ENCODE results near the gene IFRD2. TPM values are rescaled to one million over a fixed set of nuclear protein-coding genes. Genes with fewer than 3 reads are reported as not detected.

The IFRD2 gene
- 10 to 100 TPM; 50.4 to 82.3 (median 72.7) TPM for total RNA-seq

GRCh38 chr3:50292159-50293078 is at the start of gene IFRD2:
Gene IFRD2, minus strand, starts transcription at chr3:50292429. Its CDS starts 155 bp downstream, at chr3:50292274.
- Histone ChIP-seq H3K9me3 (no peaks in the 10 kb centered on the region), H3K4me3 (peak within 1 kb of the TSS; percentile 96 to 99 (median 98)), H3K36me3 (no peaks in the 10 kb centered on the region), H3K27me3 (no peaks in the 10 kb centered on the region), H3K4me1 (peaks cover 5% of the 10 kb centered on the region in 2 donors), H3K27ac (peak within 1 kb of the TSS; percentile 92 to 96)
- DNase-seq (ENCODE audit: low spot score in 2 of 2) = peak; percentile 96 to 97
- TF ChIP-seq POLR2AphosphoS5 (IDR thresholded peaks at IDR 0.05) = peak; percentile 66 to 94 (median 90)
- peak; percentile 53 for TF ChIP-seq POLR2A (IDR thresholded peaks at IDR 0.05)
- TF ChIP-seq CTCF (IDR thresholded peaks at IDR 0.05) = no peak
- intact Hi-C loops (cut with DNase I; ENCODE audit: low total_unique reads) = no loop called here

GRCh38 chr3:50341537-50341936 is 49.3 kb upstream of the IFRD2 start:
- no peaks in the 10 kb centered on the region for H3K9me3 ChIP-seq
- H3K4me1 ChIP-seq = peaks cover 0 to 17% of the 10 kb centered on the region in 2 donors
- intact Hi-C loops (cut with DNase I; ENCODE audit: low total_unique reads) = no loop called here
- DNase-seq (ENCODE audit: low spot score in 2 of 2) = no peak
- H3K27ac ChIP-seq = peak overlapping the region in 1 of 2 donors; percentile 90
- H3K4me3 ChIP-seq = peak overlapping the region; percentile 62 to 90 (median 65)
- TF ChIP-seq POLR2A (IDR thresholded peaks at IDR 0.05) (no peak), CTCF (IDR thresholded peaks at IDR 0.05) (no peak), POLR2AphosphoS5 (IDR thresholded peaks at IDR 0.05) (no peak)
- no peaks in the 10 kb centered on the region for H3K36me3 ChIP-seq
- H3K27me3 ChIP-seq = no peaks in the 10 kb centered on the region

GRCh38 chr3:50340448-50341329 is 48.5 kb upstream of the IFRD2 start, which contains the start of gene RASSF1:
Gene RASSF1, minus strand, starts transcription at chr3:50340836. Its CDS starts 31 bp downstream, at chr3:50340805.
- Histone ChIP-seq H3K27me3 (no peaks in the 10 kb centered on the region), H3K4me3 (peak within 1 kb of the TSS; percentile 62 to 90 (median 65)), H3K36me3 (no peaks in the 10 kb centered on the region), H3K9me3 (no peaks in the 10 kb centered on the region), H3K27ac (peak within 1 kb of the TSS; percentile 66 to 90), H3K4me1 (peaks cover 8 to 23% of the 10 kb centered on the region in 2 donors)
- TF ChIP-seq CTCF (IDR thresholded peaks at IDR 0.05) (no peak), POLR2AphosphoS5 (IDR thresholded peaks at IDR 0.05) (peak; percentile 18 to 70 (median 48)), POLR2A (IDR thresholded peaks at IDR 0.05) (no peak)
- intact Hi-C loops (cut with DNase I; ENCODE audit: low total_unique reads) = no loop called here
- DNase-seq (ENCODE audit: low spot score in 2 of 2) = no peak

GRCh38 chr3:50340147-50340447 is 47.9 kb upstream of the IFRD2 start:
- H3K27ac ChIP-seq = peak overlapping the region; percentile 66 to 90
- intact Hi-C loops (cut with DNase I; ENCODE audit: low total_unique reads) = no loop called here
- no peak for DNase-seq (ENCODE audit: low spot score in 2 of 2)
- H3K36me3 ChIP-seq = no peaks in the 10 kb centered on the region
- H3K27me3 ChIP-seq = no peaks in the 10 kb centered on the region
- H3K4me3 ChIP-seq = peak overlapping the region; percentile 62 to 90 (median 65)
- TF ChIP-seq POLR2AphosphoS5 (IDR thresholded peaks at IDR 0.05) = no peak
- no peak for TF ChIP-seq CTCF (IDR thresholded peaks at IDR 0.05)
- no peak for TF ChIP-seq POLR2A (IDR thresholded peaks at IDR 0.05)
- H3K4me1 ChIP-seq = peaks cover 8 to 23% of the 10 kb centered on the region in 2 donors
- H3K9me3 ChIP-seq = no peaks in the 10 kb centered on the region
